ENCODE measurements around the gene MEOX2. TPM values are rescaled to one million over a fixed set of nuclear protein-coding genes. Genes with fewer than 3 reads are reported as not detected.

MEOX2 gene
- total RNA-seq, 2 donors from 2014 or later = not detected

- H3K27me3 Mint-ChIP-seq = no peaks in the 10 kb centered on the region
- H3K4me3 Mint-ChIP-seq = no peak overlapping the region
- no peak for DNase-seq
- ATAC-seq = no peak
- H3K36me3 Mint-ChIP-seq (ENCODE audit: low read depth) = no peaks in the 10 kb centered on the region
- no peaks in the 10 kb centered on the region for H3K4me1 Mint-ChIP-seq
- H3K9me3 ChIP-seq (ENCODE audit: control insufficient read depth, low read length, poor library complexity, severe bottlenecking) = peaks cover 7% of the 10 kb centered on the region
- no peak overlapping the region for H3K27ac Mint-ChIP-seq
These were observed 11.9 kb downstream of the MEOX2 start for GRCh38 chr7:15674586-15674985.

- ATAC-seq (no peak), DNase-seq (no peak)
- Mint-ChIP-seq H3K36me3 (ENCODE audit: low read depth) (no peaks in the 10 kb centered on the region), H3K27me3 (no peaks in the 10 kb centered on the region), H3K27ac (no peak overlapping the region), H3K4me3 (no peak overlapping the region), H3K4me1 (no peaks in the 10 kb centered on the region)
- peaks cover 7% of the 10 kb centered on the region for H3K9me3 ChIP-seq (ENCODE audit: control insufficient read depth, low read length, poor library complexity, severe bottlenecking)
These were observed 16.9 kb downstream of the MEOX2 start for GRCh38 chr7:15669443-15670090.

GRCh38 chr7:15667991-15668390 is 18.5 kb downstream of the MEOX2 start:
- Mint-ChIP-seq H3K27ac (no peak overlapping the region), H3K4me3 (no peak overlapping the region), H3K36me3 (ENCODE audit: low read depth) (no peaks in the 10 kb centered on the region), H3K27me3 (no peaks in the 10 kb centered on the region), H3K4me1 (no peaks in the 10 kb centered on the region)
- ATAC-seq (no peak), DNase-seq (no peak)
- H3K9me3 ChIP-seq (ENCODE audit: control insufficient read depth, low read length, poor library complexity, severe bottlenecking) = peaks cover 7% of the 10 kb centered on the region

- Mint-ChIP-seq H3K4me3 (no peak overlapping the region), H3K27me3 (no peaks in the 10 kb centered on the region), H3K4me1 (no peaks in the 10 kb centered on the region), H3K27ac (no peak overlapping the region), H3K36me3 (ENCODE audit: low read depth) (no peaks in the 10 kb centered on the region)
- H3K9me3 ChIP-seq (ENCODE audit: control insufficient read depth, low read length, poor library complexity, severe bottlenecking) = no peaks in the 10 kb centered on the region
- no peak for ATAC-seq
- no peak for DNase-seq
These were observed 24.0 kb downstream of the MEOX2 start for GRCh38 chr7:15662451-15662850.

- H3K36me3 Mint-ChIP-seq (ENCODE audit: low read depth) = no peaks in the 10 kb centered on the region
- DNase-seq = no peak
- ATAC-seq = no peak
- H3K9me3 ChIP-seq (ENCODE audit: control insufficient read depth, low read length, poor library complexity, severe bottlenecking) = peaks cover 3% of the 10 kb centered on the region
- H3K4me3 Mint-ChIP-seq = no peak overlapping the region
- H3K4me1 Mint-ChIP-seq = no peaks in the 10 kb centered on the region
- no peak overlapping the region for H3K27ac Mint-ChIP-seq
- H3K27me3 Mint-ChIP-seq = no peaks in the 10 kb centered on the region
These were observed 28.2 kb downstream of the MEOX2 start for GRCh38 chr7:15658247-15658646.

GRCh38 chr7:15652776-15653290 is 33.6 kb downstream of the MEOX2 start:
- Mint-ChIP-seq H3K27me3 (no peaks in the 10 kb centered on the region), H3K4me1 (no peaks in the 10 kb centered on the region), H3K4me3 (no peak overlapping the region), H3K27ac (no peak overlapping the region), H3K36me3 (ENCODE audit: low read depth) (no peaks in the 10 kb centered on the region)
- H3K9me3 ChIP-seq (ENCODE audit: control insufficient read depth, low read length, poor library complexity, severe bottlenecking) = peaks cover 3% of the 10 kb centered on the region
- no peak for ATAC-seq
- no peak for DNase-seq

GRCh38 chr7:15651693-15652092 is 34.8 kb downstream of the MEOX2 start:
- H3K4me3 Mint-ChIP-seq = no peak overlapping the region
- DNase-seq = no peak
- H3K4me1 Mint-ChIP-seq = no peaks in the 10 kb centered on the region
- no peaks in the 10 kb centered on the region for H3K27me3 Mint-ChIP-seq
- H3K9me3 ChIP-seq (ENCODE audit: control insufficient read depth, low read length, poor library complexity, severe bottlenecking) = peaks cover 3% of the 10 kb centered on the region
- no peak overlapping the region for H3K27ac Mint-ChIP-seq
- ATAC-seq = no peak
- no peaks in the 10 kb centered on the region for H3K36me3 Mint-ChIP-seq (ENCODE audit: low read depth)

GRCh38 chr7:15650787-15651186 is 35.7 kb downstream of the MEOX2 start:
- Mint-ChIP-seq H3K27ac (no peak overlapping the region), H3K27me3 (no peaks in the 10 kb centered on the region)

GRCh38 chr7:15648461-15648961 is 38.0 kb downstream of the MEOX2 start:
- Mint-ChIP-seq H3K27ac (no peak overlapping the region), H3K4me3 (no peak overlapping the region), H3K4me1 (no peaks in the 10 kb centered on the region), H3K27me3 (no peaks in the 10 kb centered on the region), H3K36me3 (ENCODE audit: low read depth) (no peaks in the 10 kb centered on the region)
- H3K9me3 ChIP-seq (ENCODE audit: control insufficient read depth, low read length, poor library complexity, severe bottlenecking) = no peaks in the 10 kb centered on the region
- ATAC-seq (no peak), DNase-seq (no peak)

More at GRCh38 chr7:15650787-15651186, 35.7 kb downstream of the MEOX2 start:
- no peak overlapping the region for H3K4me3 Mint-ChIP-seq
- H3K9me3 ChIP-seq (ENCODE audit: control insufficient read depth, low read length, poor library complexity, severe bottlenecking) = peaks cover 3% of the 10 kb centered on the region
- no peak for ATAC-seq
- no peaks in the 10 kb centered on the region for H3K4me1 Mint-ChIP-seq
- no peak for DNase-seq
- H3K36me3 Mint-ChIP-seq (ENCODE audit: low read depth) = no peaks in the 10 kb centered on the region

GRCh38 chr7:15647309-15647708 is 39.2 kb downstream of the MEOX2 start:
- H3K4me3 Mint-ChIP-seq = no peak overlapping the region
- ATAC-seq (no peak), DNase-seq (no peak)
- no peaks in the 10 kb centered on the region for H3K4me1 Mint-ChIP-seq
- no peaks in the 10 kb centered on the region for H3K9me3 ChIP-seq (ENCODE audit: control insufficient read depth, low read length, poor library complexity, severe bottlenecking)
- H3K27ac Mint-ChIP-seq = no peak overlapping the region
- H3K36me3 Mint-ChIP-seq (ENCODE audit: low read depth) = no peaks in the 10 kb centered on the region
- H3K27me3 Mint-ChIP-seq = no peaks in the 10 kb centered on the region

- H3K27ac Mint-ChIP-seq = no peak overlapping the region
- no peaks in the 10 kb centered on the region for H3K9me3 ChIP-seq (ENCODE audit: control insufficient read depth, low read length, poor library complexity, severe bottlenecking)
- ATAC-seq (no peak), DNase-seq (no peak)
- H3K4me1 Mint-ChIP-seq = no peaks in the 10 kb centered on the region
- no peaks in the 10 kb centered on the region for H3K27me3 Mint-ChIP-seq
- no peaks in the 10 kb centered on the region for H3K36me3 Mint-ChIP-seq (ENCODE audit: low read depth)
- no peak overlapping the region for H3K4me3 Mint-ChIP-seq
These were observed 43.3 kb downstream of the MEOX2 start for GRCh38 chr7:15643000-15643705.

- no peak overlapping the region for H3K4me3 Mint-ChIP-seq
- H3K36me3 Mint-ChIP-seq (ENCODE audit: low read depth) = no peaks in the 10 kb centered on the region
- no peaks in the 10 kb centered on the region for H3K27me3 Mint-ChIP-seq
- ATAC-seq (no peak), DNase-seq (no peak)
- no peaks in the 10 kb centered on the region for H3K4me1 Mint-ChIP-seq
- H3K27ac Mint-ChIP-seq = no peak overlapping the region
- H3K9me3 ChIP-seq (ENCODE audit: control insufficient read depth, low read length, poor library complexity, severe bottlenecking) = no peaks in the 10 kb centered on the region
These were observed 57.6 kb downstream of the MEOX2 start for GRCh38 chr7:15628876-15629275.

GRCh38 chr7:15626041-15626440 is 60.4 kb downstream of the MEOX2 start:
- Mint-ChIP-seq H3K4me1 (no peaks in the 10 kb centered on the region), H3K4me3 (no peak overlapping the region), H3K36me3 (ENCODE audit: low read depth) (no peaks in the 10 kb centered on the region), H3K27ac (no peak overlapping the region), H3K27me3 (no peaks in the 10 kb centered on the region)
- ATAC-seq = no peak
- no peaks in the 10 kb centered on the region for H3K9me3 ChIP-seq (ENCODE audit: control insufficient read depth, low read length, poor library complexity, severe bottlenecking)
- DNase-seq = no peak

- no peaks in the 10 kb centered on the region for H3K27me3 Mint-ChIP-seq
- no peak overlapping the region for H3K4me3 Mint-ChIP-seq
- no peak overlapping the region for H3K27ac Mint-ChIP-seq
- no peak for DNase-seq
- no peaks in the 10 kb centered on the region for H3K36me3 Mint-ChIP-seq (ENCODE audit: low read depth)
- H3K4me1 Mint-ChIP-seq = no peaks in the 10 kb centered on the region
- H3K9me3 ChIP-seq (ENCODE audit: control insufficient read depth, low read length, poor library complexity, severe bottlenecking) = no peaks in the 10 kb centered on the region
- ATAC-seq = no peak
These were observed 61.0 kb downstream of the MEOX2 start for GRCh38 chr7:15625466-15625865.

Measured in T-helper 17 cell (primary cell).